ENCODE measurements around the gene HNRNPF. TPM values are rescaled to one million over a fixed set of nuclear protein-coding genes. Genes with fewer than 3 reads are reported as not detected.

The HNRNPF gene
- total RNA-seq, 1 donor from 2014 or later, result 175 TPM

DNA sequence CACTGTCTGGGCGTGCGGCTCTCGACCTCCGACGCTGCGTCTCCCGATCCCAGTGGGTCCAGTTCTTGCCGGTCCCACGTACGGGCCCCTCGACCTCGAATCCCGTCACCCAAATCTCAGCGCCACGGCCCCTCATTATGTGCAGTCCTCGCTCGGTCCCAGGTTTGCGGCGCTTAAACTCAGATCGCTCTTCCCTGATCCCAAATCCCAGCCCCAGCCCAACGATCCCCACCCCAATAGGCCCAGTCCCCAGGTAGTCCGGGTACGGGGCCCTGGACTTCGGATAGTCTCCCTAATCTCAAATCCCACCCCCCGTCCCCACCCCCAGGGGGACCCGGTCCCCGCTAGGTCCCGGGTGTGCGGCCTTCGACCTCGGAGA lies 666 bp downstream of the HNRNPF start:
- Histone ChIP-seq H3K4me2 (peak overlapping the region; percentile 87), H3K27me3 (no peaks in the 10 kb centered on the region), H2AFZ (replicated peaks) (no peak overlapping the region), H4K20me1 (ENCODE audit: low read depth) (peaks cover 52% of the 10 kb centered on the region), H3K36me3 (no peaks in the 10 kb centered on the region), H3K79me2 (ENCODE audit: low read depth) (peaks cover 53% of the 10 kb centered on the region), H3K9me3 (ENCODE audit: low read depth) (no peaks in the 10 kb centered on the region), H3F3A (ENCODE audit: low read depth) (peaks cover 24% of the 10 kb centered on the region), H3K4me3 (peak overlapping the region; percentile 63), H3K9ac (no peak overlapping the region), H3K4me1 (peaks cover 10% of the 10 kb centered on the region), H3K27ac (no peak overlapping the region)
- H3K4me1 Mint-ChIP-seq, result peaks cover 15% of the 10 kb centered on the region
- peak; percentile 63 for DNase-seq (ENCODE audit: low spot score)
- H3K9me3 Mint-ChIP-seq, result peaks cover 6% of the 10 kb centered on the region
- H3K36me3 Mint-ChIP-seq, result peaks cover 3% of the 10 kb centered on the region
- no peak for TF ChIP-seq EZH2 (IDR thresholded peaks at IDR 0.05)
- TF ChIP-seq EZH2phosphoT487 (IDR thresholded peaks at IDR 0.05), result no peak
- TF ChIP-seq, protein P1, sequence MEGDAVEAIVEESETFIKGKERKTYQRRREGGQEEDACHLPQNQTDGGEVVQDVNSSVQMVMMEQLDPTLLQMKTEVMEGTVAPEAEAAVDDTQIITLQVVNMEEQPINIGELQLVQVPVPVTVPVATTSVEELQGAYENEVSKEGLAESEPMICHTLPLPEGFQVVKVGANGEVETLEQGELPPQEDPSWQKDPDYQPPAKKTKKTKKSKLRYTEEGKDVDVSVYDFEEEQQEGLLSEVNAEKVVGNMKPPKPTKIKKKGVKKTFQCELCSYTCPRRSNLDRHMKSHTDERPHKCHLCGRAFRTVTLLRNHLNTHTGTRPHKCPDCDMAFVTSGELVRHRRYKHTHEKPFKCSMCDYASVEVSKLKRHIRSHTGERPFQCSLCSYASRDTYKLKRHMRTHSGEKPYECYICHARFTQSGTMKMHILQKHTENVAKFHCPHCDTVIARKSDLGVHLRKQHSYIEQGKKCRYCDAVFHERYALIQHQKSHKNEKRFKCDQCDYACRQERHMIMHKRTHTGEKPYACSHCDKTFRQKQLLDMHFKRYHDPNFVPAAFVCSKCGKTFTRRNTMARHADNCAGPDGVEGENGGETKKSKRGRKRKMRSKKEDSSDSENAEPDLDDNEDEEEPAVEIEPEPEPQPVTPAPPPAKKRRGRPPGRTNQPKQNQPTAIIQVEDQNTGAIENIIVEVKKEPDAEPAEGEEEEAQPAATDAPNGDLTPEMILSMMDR (IDR thresholded peaks at IDR 0.05), result no peak
- H3K27ac Mint-ChIP-seq, result peak overlapping the region; percentile 96
- H3K4me3 Mint-ChIP-seq, result peak overlapping the region; percentile 98
- no peaks in the 10 kb centered on the region for H3K27me3 Mint-ChIP-seq (ENCODE audit: insufficient read depth, low read depth)

DNA sequence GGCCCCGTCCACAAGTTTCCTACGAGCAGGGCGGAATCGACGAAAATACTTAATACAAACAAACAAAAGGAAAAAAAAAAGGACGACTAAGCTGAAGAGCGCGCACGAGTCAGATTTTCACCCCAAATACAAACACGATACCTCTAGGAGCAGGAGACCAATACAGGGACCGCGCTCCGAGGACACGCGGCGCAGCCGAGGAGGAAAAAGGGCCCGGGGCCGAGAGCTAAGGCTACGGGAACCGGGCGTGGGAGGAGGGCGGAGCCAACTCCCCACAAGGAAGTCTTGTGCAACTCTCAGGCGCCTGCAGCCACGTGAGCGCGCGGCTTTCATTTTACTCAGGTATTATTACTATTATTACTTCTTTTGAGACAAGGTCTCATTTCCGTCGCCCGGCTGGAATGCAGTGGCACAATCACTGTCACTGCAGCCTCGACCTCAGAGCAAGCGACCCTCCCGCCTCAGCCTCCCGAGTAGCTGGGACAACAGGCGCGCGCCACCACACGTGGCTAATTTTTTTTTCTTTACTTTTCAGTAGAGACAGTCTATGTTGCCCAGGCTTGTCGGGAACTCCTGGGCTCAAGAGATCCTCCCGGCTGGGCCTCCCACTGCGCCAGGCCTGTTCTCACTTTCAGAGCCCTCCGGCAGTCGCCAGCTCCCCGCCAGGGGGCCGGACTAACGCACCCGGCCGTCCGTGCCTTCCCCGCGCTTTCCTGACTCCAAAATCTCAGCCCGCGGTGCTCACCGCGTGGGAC lies 1.2 kb downstream of the HNRNPF start:
- peaks cover 15% of the 10 kb centered on the region for H3K4me1 ChIP-seq
- Mint-ChIP-seq H3K4me1 (peaks cover 20% of the 10 kb centered on the region), H3K36me3 (peaks cover 6% of the 10 kb centered on the region), H3K9me3 (peaks cover 6% of the 10 kb centered on the region), H3K27ac (peak overlapping the region; percentile 96), H3K4me3 (peak overlapping the region; percentile 98), H3K27me3 (ENCODE audit: insufficient read depth, low read depth) (no peaks in the 10 kb centered on the region)
- H3K27me3 ChIP-seq, result no peaks in the 10 kb centered on the region
- peak overlapping the region; percentile 45 for H2AFZ ChIP-seq (replicated peaks)
- H4K20me1 ChIP-seq (ENCODE audit: low read depth), result peaks cover 57% of the 10 kb centered on the region
- H3K27ac ChIP-seq, result peak overlapping the region; percentile 5
- H3F3A ChIP-seq (ENCODE audit: low read depth), result peaks cover 30% of the 10 kb centered on the region
- no peak overlapping the region for H3K9ac ChIP-seq
- H3K9me3 ChIP-seq (ENCODE audit: low read depth), result no peaks in the 10 kb centered on the region
- peak overlapping the region; percentile 87 for H3K4me2 ChIP-seq
- peaks cover 59% of the 10 kb centered on the region for H3K79me2 ChIP-seq (ENCODE audit: low read depth)
- TF ChIP-seq EZH2 (IDR thresholded peaks at IDR 0.05), result no peak
- no peak for TF ChIP-seq EZH2phosphoT487 (IDR thresholded peaks at IDR 0.05)
- TF ChIP-seq, protein P1 (IDR thresholded peaks at IDR 0.05), result peak; percentile 43
- DNase-seq (ENCODE audit: low spot score), result peak; percentile 84
- peak overlapping the region; percentile 63 for H3K4me3 ChIP-seq
- no peaks in the 10 kb centered on the region for H3K36me3 ChIP-seq

DNA sequence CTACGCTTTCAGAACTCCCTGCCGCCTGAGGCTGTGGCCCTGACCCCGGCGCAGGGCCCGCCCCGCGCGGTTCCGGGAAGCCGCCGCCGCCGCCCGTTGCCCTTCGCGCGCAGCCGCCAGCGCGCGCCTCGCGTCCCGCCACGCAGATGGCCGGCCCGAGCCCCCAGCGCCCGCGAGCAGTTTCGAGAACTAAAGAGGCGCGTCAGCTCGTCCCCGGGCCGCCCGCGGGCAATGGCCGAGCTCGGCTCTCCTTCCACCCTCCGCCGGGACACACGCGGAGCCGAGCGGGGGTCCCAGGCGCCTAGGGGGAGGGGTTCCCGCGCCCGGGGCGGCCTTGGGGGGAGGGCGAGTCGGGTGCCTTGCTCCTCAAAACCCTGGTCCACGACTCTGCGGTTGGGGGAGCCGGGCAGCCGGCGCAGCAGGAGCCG lies 1.8 kb downstream of the HNRNPF start:
- Histone ChIP-seq H3K36me3 (no peaks in the 10 kb centered on the region), H3K27ac (peak overlapping the region; percentile 5), H3K9ac (no peak overlapping the region), H3K4me1 (peaks cover 21% of the 10 kb centered on the region), H3F3A (ENCODE audit: low read depth) (peaks cover 36% of the 10 kb centered on the region), H3K9me3 (ENCODE audit: low read depth) (no peaks in the 10 kb centered on the region), H3K4me2 (peak overlapping the region; percentile 87), H3K4me3 (peak overlapping the region; percentile 63), H4K20me1 (ENCODE audit: low read depth) (peaks cover 63% of the 10 kb centered on the region), H3K79me2 (ENCODE audit: low read depth) (peaks cover 65% of the 10 kb centered on the region), H3K27me3 (no peaks in the 10 kb centered on the region), H2AFZ (replicated peaks) (peak overlapping the region; percentile 45)
- Mint-ChIP-seq H3K27me3 (ENCODE audit: insufficient read depth, low read depth) (no peaks in the 10 kb centered on the region), H3K9me3 (peaks cover 6% of the 10 kb centered on the region), H3K36me3 (peaks cover 6% of the 10 kb centered on the region), H3K27ac (peak overlapping the region; percentile 96), H3K4me3 (peak overlapping the region; percentile 98), H3K4me1 (peaks cover 26% of the 10 kb centered on the region)
- DNase-seq (ENCODE audit: low spot score), result peak; percentile 71
- TF ChIP-seq EZH2 (IDR thresholded peaks at IDR 0.05) (no peak), EZH2phosphoT487 (IDR thresholded peaks at IDR 0.05) (no peak)
- TF ChIP-seq, protein P1 (IDR thresholded peaks at IDR 0.05), result no peak

Data from neural progenitor cell (in vitro differentiated cells).